AG04450 (cell line): ENCODE data around the gene OR51E1. TPM values are rescaled to one million over a fixed set of nuclear protein-coding genes. Genes with fewer than 3 reads are reported as not detected.

Experiments
- CTCF ChIA-PET: fragments of 300-600, 350-600 bp; formaldehyde crosslinking; extraction: SDS; loops from one replicate; lab custom pipeline; 2022; ENCODE audit warnings: antibody characterized with exemption, inconsistent platforms; lab: Charles Lee
- POLR2A ChIA-PET: fragments of 350-600 bp; formaldehyde crosslinking; extraction: SDS; loops from one replicate; lab custom pipeline; 2021; ENCODE audit warnings: antibody characterized with exemption, inconsistent platforms; lab: Yijun Ruan, JAX
- DNase-seq: peaks from one replicate; pipeline ENCODE4 v3.0.0-alpha.2; 2011; ENCODE audit warnings: low read depth, low spot score
- H3K27ac ChIP-seq: one replicate; pipeline ENCODE4 v1.5.1; 2012; ENCODE audit warnings: low read depth, low read length, control low read depth
- H3K27me3 ChIP-seq: one replicate; pipeline ENCODE4 v1.6.0; 2012; ENCODE audit warnings: low read length; ENCODE audit not compliant: control insufficient read depth, insufficient read depth
- H3K4me3 ChIP-seq: 2 replicates; pipeline ENCODE4 v1.5.1; 2011; ENCODE audit warnings: mild to moderate bottlenecking, low read depth, low read length, control low read depth
- H3K9me3 ChIP-seq: 2 replicates; pipeline ENCODE4 v1.5.1; 2012; ENCODE audit warnings: low read length; ENCODE audit not compliant: control insufficient read depth, insufficient read depth
- CTCF ChIP-seq: IDR thresholded peaks from 2 replicates; pipeline ENCODE4 v1.5.1; 2011; ENCODE audit warnings: low read depth, low read length, control low read depth, inconsistent platforms
- polyA plus RNA-seq: library from polyadenylated mRNA; depleted of rRNA; stranded (reverse); fragments of >200 nt; gene quantifications from 2 replicates; pipeline ENCODE4 v1.2.3, GENCODE V29; 2011

Gene OR51E1
- polyA plus RNA-seq, 1 experiment: 0.02 TPM

- ChIA-PET POLR2A (no interaction called here), CTCF (interaction anchor here (6.6 kb wide), 1 partner anchor 7 kb away, joined by 46 read pairs; the partner anchor contains the start of gene OR51D1)
- H3K4me3 ChIP-seq: no peak overlapping the region
- H3K9me3 ChIP-seq: no peaks in the 10 kb centered on the region
- no peak for TF ChIP-seq CTCF
- H3K27ac ChIP-seq: no peak overlapping the region
- H3K27me3 ChIP-seq: no peaks in the 10 kb centered on the region
- DNase-seq: no peak
Observed at GRCh38 chr11:4644233-4644632, 451 bp downstream of the OR51E1 start.

- ChIA-PET CTCF (interaction anchor here (1.0 to 6.6 kb wide), 3 partner anchors 9 to 180 kb away, joined by 3 to 46 read pairs (median 3); partner anchors contain the start of gene OR51D1), POLR2A (no interaction called here)
- no peak for DNase-seq
- Histone ChIP-seq H3K4me3 (no peak overlapping the region), H3K9me3 (no peaks in the 10 kb centered on the region), H3K27me3 (no peaks in the 10 kb centered on the region), H3K27ac (no peak overlapping the region)
- no peak for TF ChIP-seq CTCF
Observed at GRCh38 chr11:4645974-4646373, 2.2 kb downstream of the OR51E1 start.

GRCh38 chr11:4647766-4648165, 4.0 kb downstream of the OR51E1 start:
- DNase-seq: no peak
- no peak for TF ChIP-seq CTCF
- Histone ChIP-seq H3K27me3 (no peaks in the 10 kb centered on the region), H3K4me3 (no peak overlapping the region), H3K9me3 (no peaks in the 10 kb centered on the region), H3K27ac (no peak overlapping the region)
- ChIA-PET CTCF (interaction anchor here (6.6 kb wide), 1 partner anchor 11 kb away, joined by 46 read pairs; the partner anchor contains the start of gene OR51D1), POLR2A (no interaction called here)

GRCh38 chr11:4654635-4655369, 11.0 kb downstream of the OR51E1 start:
- Histone ChIP-seq H3K27ac (no peak overlapping the region), H3K27me3 (no peaks in the 10 kb centered on the region), H3K9me3 (no peaks in the 10 kb centered on the region), H3K4me3 (no peak overlapping the region)
- no peak for TF ChIP-seq CTCF
- ChIA-PET CTCF (interaction anchor here (2.0 kb wide), 1 partner anchor 18 kb away, joined by 9 read pairs; the partner anchor contains the start of gene OR51D1), POLR2A (no interaction called here)
- no peak for DNase-seq
